Measurements from ENCODE around the gene DOCK1. TPM values are rescaled to one million over a fixed set of nuclear protein-coding genes. Genes with fewer than 3 reads are reported as not detected.

DOCK1 gene
- total RNA-seq, 3 donors from 2014 or later, result 50.4 to 101 (median 69.2) TPM

- DNase-seq (ENCODE audit: low spot score in 2 of 2), result no peak
- Histone ChIP-seq H3K9me3 (no peaks in the 10 kb centered on the region), H3K27ac (no peak overlapping the region), H3K4me3 (no peak overlapping the region), H3K4me1 (no peaks in the 10 kb centered on the region), H3K36me3 (no peaks in the 10 kb centered on the region), H3K27me3 (no peaks in the 10 kb centered on the region)
- TF ChIP-seq POLR2AphosphoS5 (IDR thresholded peaks at IDR 0.05) (no peak), CTCF (IDR thresholded peaks at IDR 0.05) (no peak), POLR2A (IDR thresholded peaks at IDR 0.05) (no peak)
- intact Hi-C loops (cut with DNase I; ENCODE audit: low total_unique reads), result no loop called here
Measured at GRCh38 chr10:127080317-127080716, 175.1 kb downstream of the DOCK1 start.

DNA sequence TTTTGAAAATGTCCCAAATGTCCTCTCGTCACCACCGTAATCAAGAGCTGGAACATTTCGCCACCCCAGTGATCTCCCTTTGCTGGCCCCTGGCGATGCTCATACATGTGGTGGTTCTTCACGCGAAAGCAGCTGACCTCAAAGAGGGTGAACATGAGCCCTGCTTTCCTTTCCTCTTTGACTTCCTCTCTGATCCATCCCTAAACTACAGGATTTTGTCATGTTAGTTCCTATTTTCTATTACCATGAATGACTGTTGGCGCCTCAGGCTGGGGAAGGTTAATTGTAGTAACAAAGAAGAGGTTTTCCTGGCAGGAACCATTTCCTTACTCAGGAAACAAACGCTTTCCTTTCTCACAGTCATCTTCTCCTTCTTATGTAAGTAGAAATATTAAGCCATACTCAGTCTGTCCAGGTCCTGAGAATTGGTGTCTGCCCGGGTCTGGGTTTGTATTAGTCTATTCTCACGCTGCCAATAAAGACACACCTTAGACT is 176.7 kb downstream of the DOCK1 start:
- no peak overlapping the region for H3K4me3 ChIP-seq

GRCh38 chr10:127082651-127083050 is 177.4 kb downstream of the DOCK1 start:
- TF ChIP-seq CTCF (IDR thresholded peaks at IDR 0.05), result no peak
- no peak for TF ChIP-seq POLR2A (IDR thresholded peaks at IDR 0.05)
- TF ChIP-seq POLR2AphosphoS5 (IDR thresholded peaks at IDR 0.05), result no peak
- Histone ChIP-seq H3K4me1 (no peaks in the 10 kb centered on the region), H3K27ac (no peak overlapping the region), H3K36me3 (no peaks in the 10 kb centered on the region), H3K9me3 (no peaks in the 10 kb centered on the region), H3K27me3 (no peaks in the 10 kb centered on the region), H3K4me3 (no peak overlapping the region)
- intact Hi-C loops (cut with DNase I; ENCODE audit: low total_unique reads), result no loop called here
- no peak for DNase-seq (ENCODE audit: low spot score in 2 of 2)

More for the DNA sequence above, 176.7 kb downstream of the DOCK1 start:
- DNase-seq (ENCODE audit: low spot score in 2 of 2), result no peak
- Histone ChIP-seq H3K9me3 (no peaks in the 10 kb centered on the region), H3K36me3 (no peaks in the 10 kb centered on the region), H3K27me3 (no peaks in the 10 kb centered on the region), H3K4me1 (no peaks in the 10 kb centered on the region), H3K27ac (no peak overlapping the region)
- TF ChIP-seq CTCF (IDR thresholded peaks at IDR 0.05) (no peak), POLR2AphosphoS5 (IDR thresholded peaks at IDR 0.05) (no peak), POLR2A (IDR thresholded peaks at IDR 0.05) (no peak)
- intact Hi-C loops (cut with DNase I; ENCODE audit: low total_unique reads), result no loop called here

DNA sequence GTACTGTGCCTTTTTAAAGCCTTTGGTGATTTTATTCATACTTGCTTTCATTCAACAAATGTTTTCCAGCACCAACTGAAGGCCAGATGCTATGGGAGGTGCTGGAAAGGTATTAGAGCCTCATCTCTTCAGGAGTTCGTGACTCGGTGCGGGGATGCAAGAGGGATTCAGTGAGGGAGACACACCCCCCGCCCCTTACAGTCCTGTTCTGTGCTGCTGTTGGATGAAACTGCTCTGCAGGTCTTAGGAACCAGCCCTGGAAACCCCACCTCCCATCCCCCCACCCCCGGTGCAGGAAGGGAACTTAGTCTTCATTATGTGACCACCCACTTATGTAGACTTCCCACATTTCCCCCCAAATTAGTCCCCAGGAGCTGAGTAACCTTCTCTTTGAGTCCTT is 180.7 kb downstream of the DOCK1 start:
- Histone ChIP-seq H3K4me1 (no peaks in the 10 kb centered on the region), H3K36me3 (no peaks in the 10 kb centered on the region), H3K4me3 (no peak overlapping the region), H3K27me3 (no peaks in the 10 kb centered on the region), H3K27ac (no peak overlapping the region), H3K9me3 (no peaks in the 10 kb centered on the region)
- TF ChIP-seq POLR2AphosphoS5 (IDR thresholded peaks at IDR 0.05) (no peak), CTCF (IDR thresholded peaks at IDR 0.05) (no peak), POLR2A (IDR thresholded peaks at IDR 0.05) (no peak)
- no peak for DNase-seq (ENCODE audit: low spot score in 2 of 2)
- intact Hi-C loops (cut with DNase I; ENCODE audit: low total_unique reads), result no loop called here

- no peak overlapping the region for H3K27ac ChIP-seq
- H3K9me3 ChIP-seq, result no peaks in the 10 kb centered on the region
- H3K4me3 ChIP-seq, result no peak overlapping the region
- H3K27me3 ChIP-seq, result no peaks in the 10 kb centered on the region
- no peaks in the 10 kb centered on the region for H3K4me1 ChIP-seq
- DNase-seq (ENCODE audit: low spot score in 2 of 2), result no peak
- no peaks in the 10 kb centered on the region for H3K36me3 ChIP-seq
- TF ChIP-seq POLR2AphosphoS5 (IDR thresholded peaks at IDR 0.05) (no peak), POLR2A (IDR thresholded peaks at IDR 0.05) (no peak), CTCF (IDR thresholded peaks at IDR 0.05) (no peak)
- intact Hi-C loops (cut with DNase I; ENCODE audit: low total_unique reads), result no loop called here
Measured at GRCh38 chr10:127088908-127089307, 183.7 kb downstream of the DOCK1 start.

Data from breast epithelium (tissue), 4 donors.